T47D (cell line): Measurements from ENCODE around the gene SLC7A1.

Source experiments
- DNase-seq, 2 experiments: peaks; one replicate each; pipeline versions ENCODE4 v3.0.0 to v3.0.0-alpha.2; 2011 to 2012; ENCODE audit warnings: low read depth in 1 of 2, low spot score in 1 of 2
- JUND ChIP-seq: IDR thresholded peaks from 2 replicates; pipeline ENCODE4 v1.6.1; 2012; ENCODE audit warnings: low read depth
- in situ Hi-C: cut with HindIII; loops from 2 replicates; pipeline ENCODE4 v1.10.0; 2016; ENCODE audit warnings: low sequenced_read_pairs, low pct_unique_long_range_greater_than_20kb

SLC7A1 gene

GRCh38 chr13:29596064-29596418 is 553 bp upstream of the SLC7A1 start:
- no peak for DNase-seq
- in situ Hi-C loops = no loop called here
- no peak for TF ChIP-seq JUND

GRCh38 chr13:29594710-29595379 is 643 bp downstream of the SLC7A1 start:
- in situ Hi-C loops = no loop called here
- TF ChIP-seq JUND = no peak
- peak; percentile 30 to 49 for DNase-seq

- DNase-seq = peak; percentile 47 to 55
- in situ Hi-C loops = no loop called here
- TF ChIP-seq JUND = no peak
These were observed 1.2 kb downstream of the SLC7A1 start for GRCh38 chr13:29594303-29594709.

GRCh38 chr13:29593605-29594297 is 1.7 kb downstream of the SLC7A1 start:
- TF ChIP-seq JUND = no peak
- no peak for DNase-seq
- in situ Hi-C loops = no loop called here

- TF ChIP-seq JUND = no peak
- in situ Hi-C loops = no loop called here
- DNase-seq = no peak
These were observed 4.2 kb downstream of the SLC7A1 start for GRCh38 chr13:29591310-29591709.

GRCh38 chr13:29589967-29590366 is 5.5 kb downstream of the SLC7A1 start:
- in situ Hi-C loops = no loop called here
- DNase-seq = no peak
- no peak for TF ChIP-seq JUND

GRCh38 chr13:29589234-29589633 is 6.3 kb downstream of the SLC7A1 start:
- no peak for TF ChIP-seq JUND
- in situ Hi-C loops = no loop called here
- DNase-seq = no peak

- no peak for TF ChIP-seq JUND
- DNase-seq = no peak
- in situ Hi-C loops = no loop called here
These were observed 7.8 kb downstream of the SLC7A1 start for GRCh38 chr13:29587645-29588044.

GRCh38 chr13:29583073-29583785 is 12.3 kb downstream of the SLC7A1 start:
- DNase-seq = no peak
- in situ Hi-C loops = no loop called here
- TF ChIP-seq JUND = no peak

GRCh38 chr13:29582171-29582570 is 13.3 kb downstream of the SLC7A1 start:
- in situ Hi-C loops = no loop called here
- TF ChIP-seq JUND = no peak
- DNase-seq = no peak

GRCh38 chr13:29581666-29582065 is 13.8 kb downstream of the SLC7A1 start:
- DNase-seq = no peak
- in situ Hi-C loops = no loop called here
- no peak for TF ChIP-seq JUND

- no peak for TF ChIP-seq JUND
- no peak for DNase-seq
- in situ Hi-C loops = no loop called here
These were observed 16.4 kb downstream of the SLC7A1 start for GRCh38 chr13:29579094-29579493.
